Left ventricle myocardium inferior (tissue), 1 donor: Measurements from ENCODE around the gene GBF1. TPM values are rescaled to one million over a fixed set of nuclear protein-coding genes. Genes with fewer than 3 reads are reported as not detected.

Source experiments
- DNase-seq: peaks from one replicate; pipeline ENCODE4 v3.0.0-alpha.2; 2020
- H3K27ac ChIP-seq: fragments of 200-600 bp; replicated peaks from 2 replicates; pipeline ENCODE4 v1.8.0; 2021
- H3K27me3 ChIP-seq: fragments of 200-600 bp; 2 replicates; pipeline ENCODE4 v1.8.0; 2021; ENCODE audit warnings: low read depth
- H3K36me3 ChIP-seq: fragments of 200-600 bp; 2 replicates; pipeline ENCODE4 v1.8.0; 2021
- H3K4me1 ChIP-seq: fragments of 200-600 bp; 2 replicates; pipeline ENCODE4 v1.8.0; 2021
- H3K4me3 ChIP-seq: fragments of 200-600 bp; 2 replicates; pipeline ENCODE4 v1.8.0; 2021; ENCODE audit warnings: mild to moderate bottlenecking, moderate library complexity
- H3K9me3 ChIP-seq: fragments of 200-600 bp; replicated peaks from 2 replicates; pipeline ENCODE4 v1.8.0; 2021
- intact Hi-C: fragments of 100-400 bp; cut with micrococcal nuclease; formaldehyde crosslinking; loops from one replicate; pipeline ENCODE4 v1.11.0; 2022
- total RNA-seq: library from RNA; stranded (reverse); fragmentation: NEBNext Ultra II Directional; extraction: Animal tissue kit (Norgen Biotek cat#: 25700); gene quantifications from one replicate; pipeline ENCODE4 v1.2.1, GENCODE V29; 2021
- TF ChIP-seq, protein P1 (sequence below): fragments of 200-600 bp; IDR thresholded peaks from 2 replicates; pipeline ENCODE4 v1.8.0; 2021; ENCODE audit warnings: antibody characterized with exemption, mild to moderate bottlenecking, borderline replicate concordance
- donor health status: DM: no; HTN: yes; CAD: no; lungs with severe emphysema.

GBF1 gene
- total RNA-seq, 1 donor from 2014 or later: 43.2 TPM

DNA sequence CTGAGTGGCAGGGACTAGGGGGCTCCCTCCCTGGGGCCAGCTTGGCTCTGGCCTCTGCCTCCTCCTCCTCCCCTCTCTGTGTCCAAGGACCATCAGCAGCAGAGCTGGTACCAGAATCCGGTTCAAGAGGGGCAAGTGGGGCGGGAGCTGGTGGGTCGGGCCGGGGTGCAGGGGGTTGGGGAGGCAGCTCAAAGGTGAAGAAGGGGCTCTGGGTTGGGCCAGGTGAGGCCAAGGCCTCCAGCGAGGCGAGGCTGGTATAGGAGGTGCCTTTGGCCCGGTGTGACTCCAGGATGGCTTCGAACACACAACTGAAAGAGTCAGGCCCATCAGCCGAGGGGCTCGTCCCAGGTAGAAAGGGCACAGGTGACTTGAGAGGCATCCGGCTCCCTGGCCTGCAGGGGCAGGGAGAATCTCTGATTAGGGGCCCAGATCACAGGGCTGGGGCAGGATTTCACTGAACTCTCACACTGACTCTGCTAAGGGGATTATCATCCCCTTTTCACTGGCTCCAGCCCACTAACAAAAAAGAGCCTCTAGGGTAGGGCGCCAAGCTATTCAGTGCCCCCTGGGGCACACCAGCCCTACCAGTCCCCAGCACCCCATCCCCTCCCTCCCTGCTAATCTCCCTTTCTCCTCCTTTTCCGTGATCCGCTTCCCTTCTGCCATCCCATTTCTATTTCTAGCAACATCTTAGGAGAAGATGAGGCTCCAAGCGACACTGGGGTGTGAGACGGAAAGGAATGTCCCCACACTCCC, 168.7 kb downstream of the GBF1 start:
- peak; percentile 9 for DNase-seq
- Histone ChIP-seq H3K36me3 (no peaks in the 10 kb centered on the region), H3K27ac (no peak overlapping the region), H3K4me3 (no peak overlapping the region), H3K4me1 (peaks cover 20% of the 10 kb centered on the region), H3K27me3 (peaks cover 100% of the 10 kb centered on the region), H3K9me3 (no peaks in the 10 kb centered on the region)
- TF ChIP-seq, protein P1, sequence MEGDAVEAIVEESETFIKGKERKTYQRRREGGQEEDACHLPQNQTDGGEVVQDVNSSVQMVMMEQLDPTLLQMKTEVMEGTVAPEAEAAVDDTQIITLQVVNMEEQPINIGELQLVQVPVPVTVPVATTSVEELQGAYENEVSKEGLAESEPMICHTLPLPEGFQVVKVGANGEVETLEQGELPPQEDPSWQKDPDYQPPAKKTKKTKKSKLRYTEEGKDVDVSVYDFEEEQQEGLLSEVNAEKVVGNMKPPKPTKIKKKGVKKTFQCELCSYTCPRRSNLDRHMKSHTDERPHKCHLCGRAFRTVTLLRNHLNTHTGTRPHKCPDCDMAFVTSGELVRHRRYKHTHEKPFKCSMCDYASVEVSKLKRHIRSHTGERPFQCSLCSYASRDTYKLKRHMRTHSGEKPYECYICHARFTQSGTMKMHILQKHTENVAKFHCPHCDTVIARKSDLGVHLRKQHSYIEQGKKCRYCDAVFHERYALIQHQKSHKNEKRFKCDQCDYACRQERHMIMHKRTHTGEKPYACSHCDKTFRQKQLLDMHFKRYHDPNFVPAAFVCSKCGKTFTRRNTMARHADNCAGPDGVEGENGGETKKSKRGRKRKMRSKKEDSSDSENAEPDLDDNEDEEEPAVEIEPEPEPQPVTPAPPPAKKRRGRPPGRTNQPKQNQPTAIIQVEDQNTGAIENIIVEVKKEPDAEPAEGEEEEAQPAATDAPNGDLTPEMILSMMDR: no peak
- intact Hi-C loops: no loop called here

DNA sequence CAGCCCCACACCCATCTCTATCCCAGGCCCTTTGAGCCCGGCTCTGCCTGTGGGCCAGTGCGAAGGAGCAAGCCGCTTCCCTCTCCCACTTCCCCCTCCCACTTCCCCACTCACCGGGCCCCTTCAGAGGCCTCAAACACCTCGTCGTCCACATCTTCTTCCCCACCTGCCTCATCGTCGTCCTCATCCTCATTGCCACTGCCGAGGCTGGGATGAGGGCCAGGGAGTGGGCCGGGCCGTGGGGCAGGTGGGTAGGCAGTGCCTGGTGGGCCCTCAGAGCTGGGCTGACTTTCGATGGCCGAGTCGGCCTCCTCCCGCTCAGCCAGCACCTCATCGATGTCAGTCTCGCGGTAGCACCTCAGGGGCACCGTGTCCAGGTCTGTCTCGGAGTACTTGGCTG, 169.4 kb downstream of the GBF1 start:
- no peaks in the 10 kb centered on the region for H3K9me3 ChIP-seq
- intact Hi-C loops: no loop called here
- H3K4me3 ChIP-seq: no peak overlapping the region
- no peaks in the 10 kb centered on the region for H3K36me3 ChIP-seq
- TF ChIP-seq, protein P1: no peak
- DNase-seq: no peak
- no peak overlapping the region for H3K27ac ChIP-seq
- peaks cover 21% of the 10 kb centered on the region for H3K4me1 ChIP-seq
- peaks cover 95% of the 10 kb centered on the region for H3K27me3 ChIP-seq

DNA sequence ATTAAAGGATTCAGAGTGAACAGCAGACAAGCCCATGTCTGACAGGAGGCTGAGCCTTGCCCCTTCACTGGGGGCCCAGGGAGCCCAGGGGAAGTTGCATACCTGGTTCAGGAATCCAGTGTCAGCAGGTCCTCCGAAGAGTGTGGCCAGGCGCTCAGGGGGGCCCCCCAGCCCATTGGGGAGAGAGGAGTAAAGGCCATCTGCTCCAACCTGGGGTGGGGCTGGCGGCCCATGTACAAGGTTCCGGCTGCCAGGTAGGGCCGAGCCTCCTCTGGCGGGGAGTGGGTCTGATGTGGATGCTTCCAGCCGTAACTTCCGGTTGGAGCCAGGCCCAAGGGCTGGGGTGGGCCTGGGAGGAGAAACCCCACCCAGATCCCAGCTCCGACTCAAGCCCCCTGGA, 171.0 kb downstream of the GBF1 start:
- peak; percentile 7 for DNase-seq
- Histone ChIP-seq H3K4me1 (peaks cover 24% of the 10 kb centered on the region), H3K4me3 (no peak overlapping the region), H3K27me3 (peaks cover 80% of the 10 kb centered on the region), H3K9me3 (no peaks in the 10 kb centered on the region), H3K27ac (no peak overlapping the region), H3K36me3 (no peaks in the 10 kb centered on the region)
- intact Hi-C loops: no loop called here
- TF ChIP-seq, protein P1: no peak

DNA sequence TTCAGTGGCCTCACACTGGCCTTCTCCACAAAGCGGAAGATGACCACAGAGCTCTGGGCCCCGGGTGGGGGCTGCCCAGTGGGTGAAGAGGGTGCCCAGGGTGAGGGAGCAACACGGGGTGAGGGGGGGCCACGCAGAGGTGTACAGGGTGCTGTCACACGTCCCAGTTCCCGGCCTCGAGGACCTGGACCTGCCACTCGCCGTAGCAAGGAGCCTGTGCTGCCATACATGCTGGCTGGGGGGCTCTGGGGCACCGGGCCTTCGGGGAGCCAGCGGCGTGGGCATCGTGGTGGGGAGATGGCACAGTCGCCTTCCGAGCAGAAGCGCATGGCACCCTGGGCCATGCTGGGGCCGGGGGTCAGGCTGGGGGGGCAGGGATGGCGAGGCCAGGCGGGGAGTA, 171.4 kb downstream of the GBF1 start:
- H3K27ac ChIP-seq: no peak overlapping the region
- no peaks in the 10 kb centered on the region for H3K36me3 ChIP-seq
- no peak overlapping the region for H3K4me3 ChIP-seq
- no peaks in the 10 kb centered on the region for H3K9me3 ChIP-seq
- H3K4me1 ChIP-seq: peaks cover 28% of the 10 kb centered on the region
- TF ChIP-seq, protein P1: no peak
- DNase-seq: no peak
- H3K27me3 ChIP-seq: peaks cover 76% of the 10 kb centered on the region
- intact Hi-C loops: no loop called here

DNA sequence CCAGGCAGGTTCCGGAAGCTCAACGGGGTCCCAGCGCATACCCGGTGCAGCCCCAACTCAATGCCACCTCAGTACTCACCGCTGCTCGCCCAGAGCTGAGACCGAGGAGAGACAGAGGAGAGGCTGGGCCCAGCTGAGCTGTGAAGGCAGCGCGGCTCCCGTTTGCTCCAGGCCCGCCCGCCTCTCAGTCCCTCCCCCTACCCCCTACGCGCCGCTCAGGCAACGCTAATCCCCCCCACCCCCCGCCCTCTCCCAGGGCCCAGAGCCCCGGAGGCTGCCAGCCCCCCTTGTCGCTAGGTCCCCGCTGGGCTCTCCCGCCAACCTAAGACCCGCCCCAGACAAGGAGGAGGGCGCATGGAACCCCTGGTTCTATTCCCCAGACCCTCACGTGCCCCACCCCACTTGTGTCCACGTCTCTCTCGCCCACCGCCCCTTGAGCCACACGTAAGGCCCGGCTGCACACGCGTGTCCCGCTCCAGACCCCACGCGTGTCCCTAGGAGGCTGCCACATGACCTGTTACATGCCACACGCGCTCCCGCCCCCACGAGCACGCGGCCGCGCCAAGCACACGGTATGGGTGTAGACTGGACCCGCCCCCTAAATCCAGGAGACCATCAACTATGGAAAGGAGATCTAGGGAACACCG, 173.4 kb downstream of the GBF1 start, which contains the start of gene PSD:
Gene PSD (minus strand): TSS at position 164 of the 647 bp plus-strand sequence. CDS start 1,747 bp downstream, outside the sequence.
- DNase-seq: no peak
- H3K4me3 ChIP-seq: peak within 1 kb of the TSS; percentile 82
- no peaks in the 10 kb centered on the region for H3K9me3 ChIP-seq
- TF ChIP-seq, protein P1: no peak
- no peak within 1 kb of the TSS for H3K27ac ChIP-seq
- peaks cover 49% of the 10 kb centered on the region for H3K4me1 ChIP-seq
- H3K36me3 ChIP-seq: peaks cover 7% of the 10 kb centered on the region
- intact Hi-C loops: no loop called here
- H3K27me3 ChIP-seq: peaks cover 56% of the 10 kb centered on the region
